ENCODE results near the gene SLCO3A1. TPM values are rescaled to one million over a fixed set of nuclear protein-coding genes. Genes with fewer than 3 reads are reported as not detected.
"Not testable (repeated sequence)": the region's sequence is repeated elsewhere in the genome, so short reads cannot be mapped to it uniquely, and the experiment has no call there.

The SLCO3A1 gene
- total RNA-seq, 4 donors from 2014 or later, result 4.4 to 66.2 (median 5.1) TPM

- Histone ChIP-seq H3K4me3 (no peak overlapping the region), H3K27me3 (no peaks in the 10 kb centered on the region), H3K27ac (no peak overlapping the region), H3K36me3 (no peaks in the 10 kb centered on the region), H3K4me1 (peaks cover 0 to 21% (median 3%) of the 10 kb centered on the region in 4 donors), H3K9me3 (no peaks in the 10 kb centered on the region)
- TF ChIP-seq EP300 (IDR thresholded peaks at IDR 0.05; ENCODE audit: low read depth) (no peak), POLR2A (IDR thresholded peaks at IDR 0.05) (no peak), POLR2AphosphoS5 (IDR thresholded peaks at IDR 0.05) (no peak), CTCF (IDR thresholded peaks at IDR 0.05) (no peak)
- no peak for DNase-seq
- intact Hi-C loops (cut with DNase I; ENCODE audit: low total_unique reads), result no loop called here
- in situ Hi-C loops (cut with MboI; ENCODE audit: low pct_ligation_motif_present in 1 of 4, low pct_unique_long_range_greater_than_20kb in 1 of 4, low sequenced_read_pairs in 3 of 4), result loop anchor here in 1 of 4 donors (10.0 kb wide), 1 partner anchor 353 kb away; no protein-coding TSS in a partner anchor
- WGBS, 2 donors (ENCODE audit: low coverage in 1 of 2), result 74 to 77% methylated on average over 6 to 7 of the region's 7 CpGs
Measured at GRCh38 chr15:92068121-92068520, 214.6 kb downstream of the SLCO3A1 start.

GRCh38 chr15:92069308-92070250, 216.1 kb downstream of the SLCO3A1 start:
- Histone ChIP-seq H3K4me1 (peaks cover 0 to 21% (median 3%) of the 10 kb centered on the region in 4 donors), H3K27ac (no peak overlapping the region), H3K36me3 (no peaks in the 10 kb centered on the region), H3K9me3 (no peaks in the 10 kb centered on the region), H3K4me3 (no peak overlapping the region), H3K27me3 (no peaks in the 10 kb centered on the region)
- peak; percentile 32 for DNase-seq
- 44 to 51% methylated on average over 8 to 20 of the region's 20 CpGs for WGBS, 2 donors (ENCODE audit: low coverage in 1 of 2)
- intact Hi-C loops (cut with DNase I; ENCODE audit: low total_unique reads), result loop anchor here (10.0 kb wide), 1 partner anchor 215 kb away; the partner anchor contains the start of gene SLCO3A1
- TF ChIP-seq EP300 (IDR thresholded peaks at IDR 0.05; ENCODE audit: low read depth) (no peak), CTCF (IDR thresholded peaks at IDR 0.05) (no peak), POLR2AphosphoS5 (IDR thresholded peaks at IDR 0.05) (no peak), POLR2A (IDR thresholded peaks at IDR 0.05) (no peak)
- in situ Hi-C loops (cut with MboI; ENCODE audit: low pct_ligation_motif_present in 1 of 4, low pct_unique_long_range_greater_than_20kb in 1 of 4, low sequenced_read_pairs in 3 of 4), result loop anchor here in 2 of 4 donors (10.0 kb wide), 3 partner anchors 225 to 765 kb away; no protein-coding TSS in a partner anchor

- DNase-seq, H3K36me3 ChIP-seq, H3K4me3 ChIP-seq, H3K9me3 ChIP-seq, H3K27me3 ChIP-seq, H3K27ac ChIP-seq: not testable (repeated sequence)
- intact Hi-C loops (cut with DNase I; ENCODE audit: low total_unique reads), result loop anchor here (10.0 kb wide), 1 partner anchor 215 kb away; the partner anchor contains the start of gene SLCO3A1
- 71 to 90% methylated on average over 2 to 8 of the region's 8 CpGs for WGBS, 2 donors (ENCODE audit: low coverage in 1 of 2)
- in situ Hi-C loops (cut with MboI; ENCODE audit: low pct_ligation_motif_present in 1 of 4, low pct_unique_long_range_greater_than_20kb in 1 of 4, low sequenced_read_pairs in 3 of 4), result loop anchor here in 1 of 4 donors (10.0 kb wide), 2 partner anchors 225 to 765 kb away; no protein-coding TSS in a partner anchor
- H3K4me1 ChIP-seq, result peaks cover 0 to 21% (median 3%) of the 10 kb centered on the region in 4 donors
Measured at GRCh38 chr15:92070251-92070650, 216.7 kb downstream of the SLCO3A1 start.

GRCh38 chr15:92071045-92071634, 217.6 kb downstream of the SLCO3A1 start:
- Histone ChIP-seq H3K4me1 (peaks cover 0 to 21% (median 3%) of the 10 kb centered on the region in 4 donors), H3K27me3 (no peaks in the 10 kb centered on the region), H3K4me3 (no peak overlapping the region), H3K9me3 (no peaks in the 10 kb centered on the region), H3K27ac (no peak overlapping the region), H3K36me3 (no peaks in the 10 kb centered on the region)
- in situ Hi-C loops (cut with MboI; ENCODE audit: low pct_ligation_motif_present in 1 of 4, low pct_unique_long_range_greater_than_20kb in 1 of 4, low sequenced_read_pairs in 3 of 4) (loop anchor here in 1 of 4 donors (10.0 kb wide), 2 partner anchors 226 to 766 kb away; no protein-coding TSS in a partner anchor), intact Hi-C loops (cut with DNase I; ENCODE audit: low total_unique reads) (loop anchor here (10.0 kb wide), 1 partner anchor 216 kb away; the partner anchor contains the start of gene SLCO3A1)
- TF ChIP-seq POLR2A (IDR thresholded peaks at IDR 0.05), result no peak
- TF ChIP-seq EP300 (IDR thresholded peaks at IDR 0.05; ENCODE audit: low read depth), result no peak
- no peak for TF ChIP-seq POLR2AphosphoS5 (IDR thresholded peaks at IDR 0.05)
- no peak for TF ChIP-seq CTCF (IDR thresholded peaks at IDR 0.05)
- no peak for DNase-seq
- 62 to 69% methylated on average over 4 to 12 of the region's 12 CpGs for WGBS, 2 donors (ENCODE audit: low coverage in 1 of 2)

Data from transverse colon (tissue), 4 donors.